ENCODE results near the gene SGSM2.

The SGSM2 gene

GRCh38 chr17:2321399-2321798 is 15.9 kb upstream of the SGSM2 start (continued):
- no peak for TF ChIP-seq TSHZ2 (CRISPR knock-in tag; IDR thresholded peaks at IDR 0.05)
- no peak for TF ChIP-seq ZNF565 (CRISPR knock-in tag; conservative IDR thresholded peaks at IDR 0.05; ENCODE audit: low read depth)
- TF ChIP-seq ZFP3 (CRISPR knock-in tag; IDR thresholded peaks at IDR 0.05): no peak
- TF ChIP-seq ISL1 (CRISPR knock-in tag; IDR thresholded peaks at IDR 0.05): no peak
- TF ChIP-seq ZNF8 (CRISPR knock-in tag; IDR thresholded peaks at IDR 0.05): no peak

- no peak for ATAC-seq
- TF ChIP-seq ZNF565 (CRISPR knock-in tag; conservative IDR thresholded peaks at IDR 0.05; ENCODE audit: low read depth) (no peak), CSDC2 (CRISPR knock-in tag; IDR thresholded peaks at IDR 0.05) (no peak), POU6F1 (CRISPR knock-in tag; IDR thresholded peaks at IDR 0.05; ENCODE audit: borderline replicate concordance, low read depth) (no peak), CREB5 (CRISPR knock-in tag; IDR thresholded peaks at IDR 0.05; ENCODE audit: low read depth) (no peak), ISL1 (CRISPR knock-in tag; IDR thresholded peaks at IDR 0.05) (no peak)
Measured at GRCh38 chr17:2323629-2324314, 13.5 kb upstream of the SGSM2 start.

GRCh38 chr17:2331303-2331702 is 6.0 kb upstream of the SGSM2 start:
- TF ChIP-seq GLIS3 (CRISPR knock-in tag; IDR thresholded peaks at IDR 0.05): no peak
- no peak for TF ChIP-seq ZFP30 (CRISPR knock-in tag; IDR thresholded peaks at IDR 0.05)
- no peak for TF ChIP-seq SNAI2 (CRISPR knock-in tag; IDR thresholded peaks at IDR 0.05)
- TF ChIP-seq ZNF565 (CRISPR knock-in tag; conservative IDR thresholded peaks at IDR 0.05; ENCODE audit: low read depth): no peak
- TF ChIP-seq ARNTL (CRISPR knock-in tag; IDR thresholded peaks at IDR 0.05; ENCODE audit: borderline replicate concordance, low read depth): no peak
- TF ChIP-seq TSHZ2 (CRISPR knock-in tag; IDR thresholded peaks at IDR 0.05): no peak
- TF ChIP-seq CREB5 (CRISPR knock-in tag; IDR thresholded peaks at IDR 0.05; ENCODE audit: low read depth): no peak
- no peak for TF ChIP-seq POU6F1 (CRISPR knock-in tag; IDR thresholded peaks at IDR 0.05; ENCODE audit: borderline replicate concordance, low read depth)
- no peak for TF ChIP-seq OSR1 (CRISPR knock-in tag; IDR thresholded peaks at IDR 0.05)
- no peak for TF ChIP-seq ZC3H10 (CRISPR knock-in tag; IDR thresholded peaks at IDR 0.05)
- TF ChIP-seq ZFP3 (CRISPR knock-in tag; IDR thresholded peaks at IDR 0.05): no peak
- no peak for TF ChIP-seq PATZ1 (CRISPR knock-in tag; IDR thresholded peaks at IDR 0.05; ENCODE audit: borderline replicate concordance)
- no peak for ATAC-seq
